Right cardiac atrium (tissue), 5 donors: Measurements from ENCODE around the gene BAG1. TPM values are rescaled to one million over a fixed set of nuclear protein-coding genes. Genes with fewer than 3 reads are reported as not detected.
A peak's percentile ranks its signal among the peaks of the same experiment; 100 is the strongest.

Experiments
- ATAC-seq, 2 donors: fragments of 200-7000 bp; cut with Tn5 transposase; one replicate each; pipeline versions ENCODE4 v1.8.0 to v1.9.1; 2020; ENCODE audit warnings: moderate library complexity in 2 of 2, mild to moderate bottlenecking in 1 of 2
- DNase-seq, 3 donors: peaks; one replicate each; pipeline ENCODE4 v3.0.0-alpha.2; 2020
- H3K27ac ChIP-seq: one replicate; pipeline ENCODE4 v1.5.1; 2013; ENCODE audit warnings: mild to moderate bottlenecking, low read length, control low read depth, moderate library complexity
- H3K27me3 ChIP-seq: one replicate; pipeline ENCODE4 v1.6.1; 2013; ENCODE audit not compliant: control insufficient read depth, insufficient read depth
- H3K4me1 ChIP-seq: one replicate; pipeline ENCODE4 v1.6.1; 2013; ENCODE audit warnings: low read length; ENCODE audit not compliant: control insufficient read depth, insufficient read depth
- H3K4me3 ChIP-seq: one replicate; pipeline ENCODE4 v1.5.1; 2013; ENCODE audit warnings: low read length, control low read depth
- H3K9me3 ChIP-seq: one replicate; pipeline ENCODE4 v1.6.1; 2013; ENCODE audit warnings: low read length; ENCODE audit not compliant: control insufficient read depth
- WGBS: extraction: QIAGEN DNeasy Blood & Tissue Kit; methylation state at CpG from one replicate; pipeline ENCODE4 v1.1.7; 2013; 5-methylcytosine and 5-hydroxymethylcytosine counted together
- intact Hi-C, 4 donors: fragments of 100-400 bp; cut with DNase I; formaldehyde crosslinking; loops; one replicate each; pipeline versions ENCODE4 v1.11.0 to v1.14.0; 2022 to 2023
- polyA plus RNA-seq: library from polyadenylated mRNA; stranded (reverse); fragments of 200-250 nt; gene quantifications from one replicate; pipeline ENCODE4 v1.2.3, GENCODE V29; 2013
- total RNA-seq, 4 donors: library from RNA; stranded (reverse); fragmentation: NEBNext Ultra II Directional; extraction: Animal tissue kit (Norgen Biotek cat#: 25700); gene quantifications; one replicate each; pipeline ENCODE4 v1.2.1, GENCODE V29; 2021
- donor health status: healthy with polysubstance abuse.
- donor health status: DM: no; HTN: yes; CAD: no.
- donor health status: DM: no; HTN: no; CAD: no.
- donor health status: DM: no; HTN: yes; CAD: no; lungs with severe emphysema.
- donor health status: DM: yes; HTN: yes; CAD: no.

The BAG1 gene
- total and polyA plus RNA-seq, 5 donors = 199 to 229 (median 212) TPM

- DNase-seq = no peak
- intact Hi-C loops = loop anchor here in 1 of 4 donors (10.0 kb wide), 1 partner anchor 169 kb away; no protein-coding TSS in a partner anchor
Measured at GRCh38 chr9:33285502-33285901, 21.0 kb upstream of the BAG1 start.

GRCh38 chr9:33277484-33277883 is 13.0 kb upstream of the BAG1 start:
- Histone ChIP-seq H3K4me1 (no peaks in the 10 kb centered on the region), H3K4me3 (no peak overlapping the region), H3K9me3 (no peaks in the 10 kb centered on the region), H3K27me3 (no peaks in the 10 kb centered on the region), H3K27ac (no peak overlapping the region)
- intact Hi-C loops = no loop called here
- no peak for DNase-seq
- over 99% methylated on average over 4 of the region's 4 CpGs for WGBS
- ATAC-seq = no peak

More at GRCh38 chr9:33285502-33285901, 21.0 kb upstream of the BAG1 start:
- H3K4me3 ChIP-seq = no peak overlapping the region
- H3K9me3 ChIP-seq = no peaks in the 10 kb centered on the region
- no peaks in the 10 kb centered on the region for H3K4me1 ChIP-seq
- ATAC-seq = no peak
- H3K27ac ChIP-seq = no peak overlapping the region
- H3K27me3 ChIP-seq = no peaks in the 10 kb centered on the region
- WGBS = 81% methylated on average over 5 of the region's 5 CpGs

GRCh38 chr9:33273972-33274328 is 9.4 kb upstream of the BAG1 start:
- no peak overlapping the region for H3K4me3 ChIP-seq
- no peaks in the 10 kb centered on the region for H3K4me1 ChIP-seq
- DNase-seq = no peak
- no peaks in the 10 kb centered on the region for H3K27me3 ChIP-seq
- H3K27ac ChIP-seq = no peak overlapping the region
- 95% methylated on average over 2 of the region's 2 CpGs for WGBS
- no peak for ATAC-seq
- intact Hi-C loops = no loop called here
- H3K9me3 ChIP-seq = no peaks in the 10 kb centered on the region

GRCh38 chr9:33273266-33273971 is 8.9 kb upstream of the BAG1 start:
- intact Hi-C loops = no loop called here
- no peaks in the 10 kb centered on the region for H3K27me3 ChIP-seq
- no peaks in the 10 kb centered on the region for H3K9me3 ChIP-seq
- H3K4me3 ChIP-seq = no peak overlapping the region
- DNase-seq (no peak), ATAC-seq (no peak)
- H3K27ac ChIP-seq = no peak overlapping the region
- no peaks in the 10 kb centered on the region for H3K4me1 ChIP-seq
- WGBS = 75% methylated on average over 3 of the region's 3 CpGs

GRCh38 chr9:33272061-33272460 is 7.6 kb upstream of the BAG1 start:
- ATAC-seq (peak in 1 of 2 donors; percentile 31), DNase-seq (no peak)
- no peak overlapping the region for H3K27ac ChIP-seq
- H3K9me3 ChIP-seq = no peaks in the 10 kb centered on the region
- no peak overlapping the region for H3K4me3 ChIP-seq
- intact Hi-C loops = no loop called here
- H3K27me3 ChIP-seq = no peaks in the 10 kb centered on the region
- WGBS = 95% methylated on average over 1 of the region's 1 CpG
- no peaks in the 10 kb centered on the region for H3K4me1 ChIP-seq

- no peak for DNase-seq
- Histone ChIP-seq H3K27me3 (no peaks in the 10 kb centered on the region), H3K9me3 (no peaks in the 10 kb centered on the region), H3K4me1 (peaks cover 5% of the 10 kb centered on the region), H3K4me3 (no peak overlapping the region), H3K27ac (no peak overlapping the region)
- no peak for ATAC-seq
- WGBS = 97% methylated on average over 3 of the region's 3 CpGs
- intact Hi-C loops = no loop called here
Measured at GRCh38 chr9:33270146-33270545, 5.6 kb upstream of the BAG1 start.

GRCh38 chr9:33267151-33267767 is 2.8 kb upstream of the BAG1 start:
- no peak for ATAC-seq
- Histone ChIP-seq H3K9me3 (no peaks in the 10 kb centered on the region), H3K4me1 (peaks cover 12% of the 10 kb centered on the region), H3K4me3 (no peak overlapping the region), H3K27me3 (no peaks in the 10 kb centered on the region), H3K27ac (no peak overlapping the region)
- no peak for DNase-seq
- intact Hi-C loops = loop anchor here in 1 of 4 donors (10.0 kb wide), 1 partner anchor 78 kb away; no protein-coding TSS in a partner anchor

GRCh38 chr9:33265211-33265865 is 830 bp upstream of the BAG1 start:
- ATAC-seq (peak; percentile 0 to 11), DNase-seq (no peak)
- Histone ChIP-seq H3K27ac (peak overlapping the region; percentile 68), H3K4me3 (peak overlapping the region; percentile 82), H3K9me3 (no peaks in the 10 kb centered on the region), H3K27me3 (no peaks in the 10 kb centered on the region), H3K4me1 (peaks cover 12% of the 10 kb centered on the region)
- intact Hi-C loops = loop anchor here in 1 of 4 donors (10.0 kb wide), 1 partner anchor 79 kb away; no protein-coding TSS in a partner anchor
- WGBS = 21% methylated on average over 13 of the region's 13 CpGs

- under 1% methylated on average over 37 of the region's 37 CpGs for WGBS
- no peaks in the 10 kb centered on the region for H3K27me3 ChIP-seq
- H3K4me3 ChIP-seq = peak overlapping the region; percentile 73
- intact Hi-C loops = loop anchor here in 1 of 4 donors (10.0 kb wide), 1 partner anchor 81 kb away; no protein-coding TSS in a partner anchor
- peaks cover 12% of the 10 kb centered on the region for H3K4me1 ChIP-seq
- ATAC-seq = peak; percentile 30
- peak overlapping the region; percentile 33 for H3K27ac ChIP-seq
- H3K9me3 ChIP-seq = no peaks in the 10 kb centered on the region
- DNase-seq = peak; percentile 60 to 82 (median 81)
Measured at GRCh38 chr9:33264003-33264472, 470 bp downstream of the BAG1 start.

- Histone ChIP-seq H3K4me3 (peak overlapping the region; percentile 73), H3K27me3 (no peaks in the 10 kb centered on the region), H3K27ac (peak overlapping the region; percentile 33), H3K4me1 (peaks cover 12% of the 10 kb centered on the region), H3K9me3 (no peaks in the 10 kb centered on the region)
- intact Hi-C loops = loop anchor here in 1 of 4 donors (10.0 kb wide), 1 partner anchor 81 kb away; no protein-coding TSS in a partner anchor
- WGBS = 7% methylated on average over 25 of the region's 25 CpGs
- DNase-seq = no peak
- ATAC-seq = peak; percentile 0 to 6
Measured at GRCh38 chr9:33263131-33264002, 1.1 kb downstream of the BAG1 start.
